GM18499 (cell line): ENCODE data around the gene DOK1.

Source experiments
- ATAC-seq: cut with Tn5 transposase; IDR thresholded peaks from one replicate; pipeline ENCODE4 v1.9.1; 2021; ENCODE audit warnings: moderate number of reproducible peaks; ENCODE audit not compliant: insufficient read depth, unreplicated experiment

The DOK1 gene

DNA sequence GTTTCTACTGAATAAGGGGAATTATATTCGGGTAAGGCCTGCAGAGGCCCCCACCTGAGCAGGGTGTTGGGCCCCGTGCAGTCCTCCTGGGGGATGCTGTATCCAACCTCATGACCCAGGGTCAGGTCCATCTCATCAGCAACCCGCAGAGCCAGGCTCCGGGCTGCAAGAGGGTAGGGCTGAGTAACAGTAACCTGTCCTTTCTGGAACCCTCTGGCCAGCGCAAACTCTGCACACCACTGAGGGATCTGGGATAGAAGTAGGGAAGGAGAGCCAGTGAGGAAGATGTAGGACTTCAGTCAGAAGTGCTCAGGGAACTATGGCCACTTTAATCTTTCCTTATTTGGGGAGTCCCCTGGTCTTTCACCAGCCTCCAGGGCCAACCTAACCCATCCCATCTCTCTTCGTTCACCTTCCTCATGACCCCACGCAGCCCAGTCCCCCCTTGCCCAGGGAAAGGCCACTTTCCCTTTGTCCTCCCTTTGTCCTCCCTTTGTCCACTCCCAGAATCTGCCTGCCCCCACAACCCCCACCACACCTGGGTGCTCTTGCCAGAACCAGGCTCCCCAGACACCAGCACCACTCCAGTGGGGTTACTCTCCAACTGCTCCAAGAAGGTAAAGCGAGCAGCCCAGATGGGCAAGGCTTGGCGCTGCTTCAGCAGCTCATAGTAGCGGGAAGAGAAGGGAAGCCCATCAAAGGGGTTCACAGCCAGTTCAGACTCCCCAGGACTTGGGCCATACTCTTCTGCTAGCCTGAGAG, 29.4 kb upstream of the DOK1 start:
- ATAC-seq = no peak

DNA sequence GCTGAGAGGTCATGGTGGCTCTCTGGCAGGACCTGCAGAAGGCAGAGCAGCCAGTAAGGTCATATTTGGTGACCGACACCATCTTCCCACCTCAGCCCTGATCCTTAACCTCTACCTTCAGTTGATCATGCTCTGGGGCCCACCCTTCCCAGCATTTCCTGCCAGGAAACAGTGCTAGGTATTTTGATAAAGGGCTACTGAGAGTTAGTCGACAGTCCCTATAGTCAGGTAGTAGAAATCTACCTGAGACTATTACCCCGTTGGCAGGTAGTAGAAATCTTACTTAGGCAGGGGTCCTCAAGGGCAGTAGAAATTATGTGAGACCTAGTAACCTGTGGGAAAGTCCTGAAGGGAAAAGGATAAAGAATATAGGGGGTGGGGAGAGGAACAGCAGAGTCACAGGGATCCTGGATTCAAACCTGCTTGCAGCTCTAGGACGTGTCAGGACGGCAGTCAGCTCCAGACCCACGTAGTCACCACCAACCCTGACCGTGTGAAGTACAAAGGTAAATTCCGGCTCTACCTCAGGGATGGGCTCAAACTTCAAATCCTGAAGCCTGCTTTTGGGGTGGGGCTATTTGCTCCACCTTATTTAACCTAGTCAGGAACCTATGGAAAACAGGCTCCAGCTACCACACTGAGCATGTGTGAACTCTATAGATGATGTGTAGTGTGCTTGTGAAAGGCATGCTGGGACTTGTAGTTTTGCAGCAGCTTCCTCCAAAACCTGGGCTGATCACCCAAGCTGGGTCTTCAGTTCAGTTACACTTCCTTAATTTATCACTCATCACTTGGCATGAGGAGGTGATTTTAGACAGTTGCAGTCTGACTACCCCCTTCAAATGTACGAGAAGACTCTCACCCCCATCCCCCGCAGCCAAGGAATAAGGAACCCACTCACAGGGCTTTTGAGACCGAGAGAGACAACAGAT, 28.5 kb upstream of the DOK1 start, which contains the start of gene DQX1:
Gene DQX1 (minus strand): TSS at position 515 of the 932 bp plus-strand sequence. CDS start 502 bp downstream, at position 13.
- no peak for ATAC-seq

DNA sequence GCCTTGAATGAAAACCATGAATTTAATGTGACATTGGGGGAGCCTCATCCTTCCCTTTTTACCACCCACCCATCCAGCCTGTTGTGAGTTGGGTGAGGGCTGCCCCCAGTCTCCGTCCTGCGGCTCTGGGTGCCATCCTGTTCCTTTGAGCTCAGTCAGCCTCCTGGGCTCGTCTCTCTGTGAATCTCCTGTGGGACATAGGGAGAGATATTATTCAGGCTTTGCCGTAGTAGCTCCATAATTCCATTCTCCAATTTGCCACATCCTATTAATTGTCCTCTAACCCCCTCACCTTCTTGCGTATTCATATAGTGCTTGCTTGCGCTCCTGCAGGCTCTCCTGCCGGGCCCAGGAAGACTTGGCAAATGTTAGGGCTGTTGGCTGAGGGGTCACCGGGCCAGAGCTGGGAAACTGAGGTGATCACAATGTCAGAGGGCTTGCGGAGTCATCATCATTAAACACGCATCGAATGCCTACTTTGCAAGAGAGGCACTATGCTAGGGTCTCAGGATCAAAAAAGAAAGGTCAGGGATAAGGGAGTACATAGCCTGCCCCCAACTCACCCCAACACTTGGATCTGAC, 27.8 kb upstream of the DOK1 start:
- no peak for ATAC-seq

DNA sequence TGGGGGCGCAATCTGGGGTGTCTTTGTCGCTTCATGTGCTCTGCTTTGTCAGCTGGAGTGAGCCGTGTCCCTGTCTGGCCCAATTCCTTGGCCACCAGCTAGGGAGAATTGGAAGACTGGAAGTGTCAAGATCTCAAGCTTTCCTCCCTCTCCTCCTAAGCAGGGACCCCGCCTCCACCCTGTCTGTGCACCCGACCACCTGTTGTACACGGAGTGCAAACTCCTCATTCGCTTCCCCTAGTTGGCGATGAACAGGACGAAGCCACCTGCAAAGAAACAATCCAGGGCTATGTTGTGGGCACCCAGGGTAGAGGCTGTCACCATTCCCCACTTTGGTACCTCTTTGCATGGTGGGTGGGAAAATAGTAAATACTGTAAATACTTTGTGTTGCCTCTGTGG, 26.8 kb upstream of the DOK1 start:
- no peak for ATAC-seq

DNA sequence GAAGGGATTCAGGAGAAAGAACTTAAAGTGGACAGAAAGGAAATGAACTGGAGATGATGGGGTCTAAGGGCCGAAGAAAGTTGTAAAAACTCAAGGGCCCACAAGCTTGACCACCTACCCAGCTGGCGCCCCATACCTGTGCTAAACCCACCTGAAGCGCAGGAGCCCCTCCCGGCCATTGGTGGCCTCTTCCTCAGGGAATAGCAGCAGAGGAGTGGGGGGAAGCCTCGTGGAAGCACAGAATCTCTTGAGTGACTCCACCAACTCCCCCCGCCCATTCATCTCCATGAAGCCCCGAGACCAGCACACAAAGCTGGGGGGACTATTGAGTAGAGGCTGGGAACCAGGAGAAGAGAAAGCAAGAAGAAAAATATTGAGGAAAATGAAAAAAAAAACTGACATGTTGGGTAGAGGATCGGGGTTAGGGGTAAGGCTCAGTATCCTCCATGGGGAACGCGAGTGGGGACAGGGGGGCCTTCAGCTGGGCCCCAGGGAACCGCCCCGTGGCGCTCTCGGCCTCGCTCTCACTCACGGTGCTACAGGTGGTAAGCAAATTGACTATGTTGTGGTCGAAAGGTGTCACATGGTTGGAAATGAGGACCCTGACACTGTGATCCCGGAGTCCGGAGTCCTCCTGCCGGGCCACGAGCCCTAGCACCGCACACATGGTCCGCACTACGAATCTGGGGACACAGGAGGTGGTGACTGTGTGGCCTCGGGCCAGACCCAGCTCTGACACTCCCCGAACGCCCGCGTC, 25.7 kb upstream of the DOK1 start:
- peak; percentile 6 for ATAC-seq

DNA sequence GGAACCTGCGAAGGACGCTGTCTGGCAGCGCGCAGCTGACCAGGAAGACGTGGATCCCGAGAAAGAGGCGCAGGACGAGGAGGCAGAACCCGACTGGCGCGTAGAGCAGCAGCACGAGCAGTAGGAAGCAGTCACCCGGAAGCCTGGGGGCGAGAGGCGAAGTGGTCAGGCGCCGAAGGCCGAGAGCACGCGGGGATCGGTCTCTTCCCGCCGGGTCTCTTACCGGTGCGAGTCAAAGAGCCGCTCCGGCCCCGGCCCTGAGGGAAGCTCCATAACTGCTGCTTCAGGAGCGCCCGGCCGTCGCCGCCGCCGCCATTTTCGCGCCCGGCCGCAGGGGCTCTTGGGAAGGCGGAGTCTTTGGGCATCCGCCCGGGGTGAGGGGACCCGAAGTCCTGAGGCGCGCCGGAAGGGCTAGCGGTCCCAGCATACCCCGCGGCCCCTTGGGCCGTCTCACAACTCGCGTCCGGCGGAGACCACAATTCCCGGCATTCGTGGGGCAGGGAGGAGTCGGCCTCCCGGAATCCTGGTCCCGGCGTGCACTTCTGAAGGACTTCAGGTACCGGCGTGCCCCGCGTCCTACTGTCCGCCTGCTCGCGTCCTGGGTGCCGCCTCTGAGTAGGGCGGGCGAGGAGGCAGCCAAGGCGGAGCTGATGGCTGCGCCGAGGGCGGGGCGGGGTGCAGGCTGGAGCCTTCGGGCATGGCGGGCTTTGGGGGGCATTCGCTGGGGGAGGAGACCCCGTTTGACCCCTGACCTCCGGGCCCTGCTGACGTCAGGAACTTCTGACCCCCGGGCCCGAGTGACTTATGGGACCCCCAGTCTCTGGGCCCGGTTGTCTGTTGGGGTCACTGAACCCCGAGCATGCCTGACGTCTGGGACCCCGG, 24.9 kb upstream of the DOK1 start, which contains the start of the genes AUP1 and HTRA2:
Gene AUP1 (minus strand): TSS at position 350 of the 882 bp plus-strand sequence. CDS start 77 bp downstream, at position 273.
Gene HTRA2 (plus strand): TSS at position 577 of the 882 bp plus-strand sequence. CDS start 74 bp downstream, at position 651.
- ATAC-seq = peak; percentile 50

DNA sequence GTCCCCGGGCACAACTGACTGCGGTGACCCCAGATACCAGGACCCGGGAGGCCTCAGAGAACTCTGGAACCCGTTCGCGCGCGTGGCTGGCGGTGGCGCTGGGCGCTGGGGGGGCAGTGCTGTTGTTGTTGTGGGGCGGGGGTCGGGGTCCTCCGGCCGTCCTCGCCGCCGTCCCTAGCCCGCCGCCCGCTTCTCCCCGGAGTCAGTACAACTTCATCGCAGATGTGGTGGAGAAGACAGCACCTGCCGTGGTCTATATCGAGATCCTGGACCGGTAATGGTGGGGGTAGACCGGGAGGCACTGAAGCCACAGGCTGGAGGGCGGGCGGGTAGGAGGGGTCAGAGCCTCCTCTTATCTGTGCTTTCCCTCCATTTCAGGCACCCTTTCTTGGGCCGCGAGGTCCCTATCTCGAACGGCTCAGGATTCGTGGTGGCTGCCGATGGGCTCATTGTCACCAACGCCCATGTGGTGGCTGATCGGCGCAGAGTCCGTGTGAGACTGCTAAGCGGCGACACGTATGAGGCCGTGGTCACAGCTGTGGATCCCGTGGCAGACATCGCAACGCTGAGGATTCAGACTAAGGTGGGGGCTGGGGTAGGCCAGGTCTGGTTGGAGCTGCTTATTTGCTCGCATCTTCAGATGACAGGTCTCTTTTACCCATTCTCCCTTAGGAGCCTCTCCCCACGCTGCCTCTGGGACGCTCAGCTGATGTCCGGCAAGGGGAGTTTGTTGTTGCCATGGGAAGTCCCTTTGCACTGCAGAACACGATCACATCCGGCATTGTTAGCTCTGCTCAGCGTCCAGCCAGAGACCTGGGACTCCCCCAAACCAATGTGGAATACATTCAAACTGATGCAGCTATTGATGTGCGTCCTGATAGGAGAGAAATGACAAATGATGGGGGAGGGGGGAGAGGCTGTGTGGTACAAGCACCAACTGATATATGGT, 24.0 kb upstream of the DOK1 start:
- ATAC-seq = no peak

DNA sequence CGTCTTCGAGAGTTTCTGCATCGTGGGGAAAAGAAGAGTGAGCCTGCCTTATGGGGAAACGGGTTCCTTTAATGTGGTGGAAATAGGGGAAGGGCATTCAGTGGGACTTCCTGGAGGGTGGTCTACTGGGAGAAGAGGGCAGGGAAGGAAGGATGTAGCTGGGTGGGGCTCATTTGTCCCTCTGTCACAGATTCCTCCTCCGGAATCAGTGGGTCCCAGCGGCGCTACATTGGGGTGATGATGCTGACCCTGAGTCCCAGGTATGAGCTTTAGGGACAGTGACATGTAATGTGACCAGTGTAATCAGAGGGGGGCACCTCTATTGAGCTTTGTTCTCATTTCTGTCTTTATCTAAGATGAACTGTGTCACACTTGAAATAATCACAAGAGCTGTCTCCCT, 22.9 kb upstream of the DOK1 start:
- ATAC-seq = no peak

DNA sequence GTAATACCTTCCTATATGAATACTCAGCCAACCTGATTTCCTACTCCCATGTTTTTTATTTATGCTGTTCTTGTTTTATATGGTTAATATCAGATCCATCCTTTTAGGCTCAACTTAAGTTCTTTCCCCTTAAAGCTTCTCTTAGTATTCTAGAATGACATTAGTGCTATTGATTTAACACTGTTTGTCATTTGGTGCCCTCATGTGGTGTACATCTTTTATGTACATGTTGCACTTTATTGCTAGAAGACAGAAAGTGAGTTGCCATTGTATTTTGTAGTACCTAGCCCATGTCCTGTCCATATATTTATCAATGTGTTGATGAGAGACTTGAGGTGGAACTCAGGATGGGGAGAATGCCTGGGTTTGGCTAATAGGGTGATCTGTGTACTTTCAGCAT, 22.3 kb upstream of the DOK1 start:
- ATAC-seq = no peak

DNA sequence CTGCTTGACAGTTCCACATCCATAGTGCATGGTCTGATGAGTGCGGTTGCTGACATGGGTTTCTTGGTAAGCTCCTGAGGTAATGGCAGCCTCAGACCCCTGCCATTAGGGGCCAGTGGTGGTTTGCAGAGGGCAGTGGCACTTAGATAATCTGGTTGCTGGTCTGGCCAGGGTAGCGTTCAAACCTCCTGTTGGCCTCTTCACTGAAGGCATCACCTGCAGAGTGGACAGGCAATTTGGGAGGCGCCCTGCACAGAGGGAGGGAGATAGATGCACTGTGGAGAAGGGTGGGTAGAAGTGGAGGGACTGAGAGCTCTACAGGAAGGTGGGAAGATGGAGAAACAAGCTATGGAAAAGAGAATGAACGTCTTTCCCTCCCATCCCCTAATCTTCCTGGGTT, 21.1 kb upstream of the DOK1 start:
- no peak for ATAC-seq

DNA sequence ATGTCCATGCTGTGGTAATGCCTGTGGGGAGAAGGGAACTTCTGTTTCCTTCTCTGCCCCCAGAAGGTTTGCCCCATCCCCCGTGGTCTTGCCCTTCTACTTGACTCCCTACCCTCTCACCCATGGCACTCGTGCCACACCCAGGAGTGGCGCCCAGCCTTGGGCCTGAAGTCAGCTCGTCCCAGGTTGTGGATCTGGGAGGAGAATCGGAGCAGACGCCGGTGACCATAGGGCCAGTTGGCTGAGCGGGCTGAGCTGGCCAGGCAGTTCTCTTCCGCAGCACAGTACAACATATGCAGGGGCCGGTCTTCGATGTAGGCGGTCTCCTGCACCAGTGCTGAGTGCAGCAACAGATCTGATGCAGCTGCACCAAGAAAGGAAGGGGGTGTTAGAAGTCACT, 20.1 kb upstream of the DOK1 start:
- no peak for ATAC-seq

DNA sequence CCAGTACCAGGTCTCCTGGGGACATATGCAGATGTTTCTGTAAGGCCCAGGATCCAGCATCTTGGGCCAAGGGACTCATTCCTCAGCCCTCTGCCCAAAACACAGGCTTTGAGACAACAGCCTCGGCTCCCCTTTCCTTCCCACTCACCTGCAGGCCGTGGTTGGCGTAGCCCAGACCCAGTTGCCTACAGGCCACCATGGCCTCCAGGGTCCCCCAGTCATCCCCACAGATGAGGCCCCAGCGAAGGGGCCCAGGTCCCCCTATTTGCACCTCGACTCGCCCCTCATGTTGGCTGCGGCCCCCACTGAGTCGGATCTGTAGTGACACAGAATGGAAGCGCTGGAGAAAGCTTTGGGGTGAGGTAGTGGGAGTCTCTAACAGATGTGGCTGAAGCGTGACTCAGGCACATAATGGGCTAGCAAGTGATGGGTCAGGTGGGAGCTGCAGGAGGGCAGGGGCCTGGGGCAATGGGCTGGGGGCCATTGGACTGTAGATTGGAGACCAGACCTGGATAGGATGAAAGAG, 19.0 kb upstream of the DOK1 start:
- ATAC-seq = no peak

DNA sequence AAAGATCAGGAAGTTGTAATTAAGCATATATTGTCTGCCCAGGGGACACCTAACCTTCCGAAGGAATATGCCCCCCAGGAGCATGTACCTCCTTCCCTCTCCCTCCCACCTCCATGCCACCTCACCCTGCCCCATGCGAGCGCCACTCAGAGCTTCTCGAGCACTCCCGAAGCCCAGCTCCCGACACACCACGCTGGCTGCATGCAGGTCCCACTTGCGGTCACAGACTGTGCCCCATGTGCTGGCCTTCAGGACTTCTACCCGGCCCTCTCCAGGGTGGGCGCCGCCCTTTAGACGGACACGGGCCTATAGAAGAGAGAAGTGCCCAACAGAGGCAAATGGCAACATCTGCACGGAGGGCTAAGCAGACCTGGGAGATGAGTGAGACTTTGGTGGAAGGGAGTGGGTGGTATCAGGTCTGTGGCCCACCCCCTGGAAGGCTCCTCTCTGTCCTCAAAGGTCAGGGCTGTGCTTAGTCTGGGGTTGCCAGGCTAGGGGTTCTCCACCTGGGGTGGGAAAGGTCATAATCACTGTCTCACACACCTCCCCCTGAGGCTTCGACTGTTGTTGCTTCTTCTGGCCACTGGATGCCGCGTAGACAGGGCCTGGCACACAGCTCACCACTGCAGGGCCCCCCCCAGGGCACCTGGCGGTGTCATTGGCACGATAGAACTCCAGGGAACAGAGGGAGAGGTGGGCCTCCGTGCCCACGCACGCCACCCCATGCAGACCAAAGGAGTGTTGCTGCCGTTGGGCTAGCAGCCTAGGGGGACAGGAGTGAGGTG, 18.2 kb upstream of the DOK1 start:
- ATAC-seq = no peak

DNA sequence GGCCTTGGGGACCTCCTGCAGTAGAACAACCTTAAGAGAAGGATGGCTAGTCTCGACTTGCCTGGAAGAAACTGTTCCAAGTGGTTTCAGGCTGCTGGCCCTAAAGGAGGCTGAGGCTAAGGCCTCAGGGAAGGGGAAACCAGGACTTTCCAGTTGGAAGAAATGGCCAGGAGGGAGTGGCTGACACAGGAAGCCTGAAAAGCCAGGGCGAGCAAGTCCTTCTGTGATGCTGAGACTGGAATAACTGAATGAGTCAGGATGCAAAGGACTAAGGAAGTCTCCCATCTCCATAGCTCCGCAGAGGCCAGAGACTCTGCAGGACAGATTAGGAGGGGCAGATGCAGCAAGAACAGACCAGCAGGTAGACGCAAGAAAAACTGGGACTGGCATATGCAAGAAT, 17.4 kb upstream of the DOK1 start:
- ATAC-seq = no peak

DNA sequence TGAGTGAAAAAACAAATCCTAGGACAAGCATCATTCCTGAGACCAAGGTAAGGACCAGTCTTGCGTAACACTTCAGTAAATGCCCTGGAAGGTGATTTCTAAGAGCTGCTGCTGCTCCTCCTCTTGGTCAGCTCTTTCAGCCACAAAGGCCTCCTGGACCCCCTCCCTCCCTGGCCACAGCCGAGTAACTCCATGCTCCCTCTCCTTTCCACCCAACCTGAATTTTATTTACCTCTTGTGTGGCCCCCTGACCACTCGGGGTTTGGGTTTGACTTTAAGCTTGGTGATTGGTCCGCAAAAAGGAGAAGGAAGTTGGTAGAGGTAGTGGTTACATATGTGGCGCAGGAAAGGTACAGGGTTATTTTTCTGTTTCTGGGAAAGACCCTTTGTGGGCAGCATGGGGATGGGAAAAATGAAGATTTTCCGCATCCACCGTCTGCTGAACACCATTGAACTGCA, 15.6 kb upstream of the DOK1 start:
- ATAC-seq = no peak

DNA sequence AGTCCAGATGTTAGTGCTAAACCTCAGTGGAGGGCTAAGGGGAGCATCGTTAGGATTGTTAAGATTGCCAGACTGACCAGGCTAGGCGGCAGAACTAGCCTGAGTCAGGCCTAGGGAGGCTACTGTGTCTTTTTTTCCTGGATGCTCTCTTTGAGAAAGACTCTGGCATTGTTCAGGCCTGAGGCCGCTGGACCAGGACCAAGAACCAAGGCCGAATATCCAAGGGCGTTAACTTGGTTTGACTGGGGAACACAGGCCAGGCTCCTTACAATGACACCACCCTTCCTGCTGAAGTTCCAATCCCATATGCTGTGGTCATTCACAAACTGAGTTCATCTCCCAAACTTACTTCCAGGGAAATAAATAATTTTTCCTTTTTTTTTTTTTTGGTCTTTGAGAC, 14.2 kb upstream of the DOK1 start:
- no peak for ATAC-seq

DNA sequence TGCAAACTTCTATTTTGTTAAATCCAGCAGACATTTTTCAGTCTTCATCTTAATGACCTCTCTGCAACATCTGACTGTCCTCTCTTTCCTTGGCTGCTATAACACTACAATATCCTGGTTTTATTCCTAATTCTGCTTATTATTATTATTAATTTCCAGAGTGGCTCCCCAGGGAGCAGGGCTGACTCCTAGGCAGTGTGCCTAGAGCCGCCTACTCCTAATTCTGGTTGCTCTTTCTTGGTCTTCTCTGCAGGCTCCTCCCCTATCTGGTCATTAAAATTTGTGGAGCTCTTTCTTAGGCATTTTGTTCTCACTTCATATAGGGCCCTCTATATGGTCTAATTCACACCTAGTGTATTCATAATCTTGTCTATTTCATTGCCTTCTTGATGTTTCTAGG, 11.5 kb upstream of the DOK1 start:
- ATAC-seq = no peak
